IMR-90 (cell line): ENCODE results near the gene SMG5. TPM values are rescaled to one million over a fixed set of nuclear protein-coding genes. Genes with fewer than 3 reads are reported as not detected.

Experiments used
- ATAC-seq: fragments of 200-7000 bp; cut with Tn5 transposase; 2 replicates; pipeline ENCODE4 v1.9.1; 2020; ENCODE audit warnings: low read depth, mild to moderate bottlenecking, moderate library complexity
- BruUV-seq: library from RNA; stranded (reverse); fragments of 400-500 nt; replicated peaks from 2 replicates; lab custom pipeline; 2021; lab: Mats Ljungman, UMichigan
- CTCF ChIA-PET: fragments of 300-600 bp; formaldehyde crosslinking; extraction: SDS; loops from one replicate; lab custom pipeline; 2021; ENCODE audit warnings: antibody characterized with exemption; lab: Yijun Ruan, JAX
- POLR2A ChIA-PET: fragments of 300-600 bp; sonication (Branson Sonifier 250); formaldehyde crosslinking; loops from one replicate; lab custom pipeline; 2022; ENCODE audit warnings: antibody characterized with exemption; ENCODE audit not compliant: unreplicated experiment; lab: Charles Lee
- DNase-seq: peaks from one replicate; pipeline ENCODE4 v3.0.0; 2013
- H2AFZ ChIP-seq: replicated peaks from 2 replicates; pipeline ENCODE3; 2013; ENCODE audit warnings: low read length, mild to moderate bottlenecking; ENCODE audit not compliant: poor library complexity
- H2AK5ac ChIP-seq: 2 replicates; pipeline ENCODE4 v1.6.1; 2013; ENCODE audit warnings: low read depth, low read length, inconsistent platforms
- H2AK9ac ChIP-seq: replicated peaks from 2 replicates; pipeline ENCODE3; 2013; ENCODE audit warnings: mild to moderate bottlenecking, low read depth, low read length, moderate library complexity; ENCODE audit not compliant: poor library complexity
- H2BK120ac ChIP-seq: 2 replicates; pipeline ENCODE4 v1.6.1; 2013; ENCODE audit warnings: low read depth, low read length, inconsistent platforms
- H2BK15ac ChIP-seq: 3 replicates; pipeline ENCODE4 v1.6.1; 2013; ENCODE audit warnings: low read depth, low read length, inconsistent platforms
- H2BK20ac ChIP-seq: 2 replicates; pipeline ENCODE4 v1.6.1; 2013; ENCODE audit warnings: low read depth, mild to moderate bottlenecking, inconsistent platforms, low read length, moderate library complexity
- H2BK5ac ChIP-seq: 2 replicates; pipeline ENCODE4 v1.6.1; 2013; ENCODE audit warnings: mild to moderate bottlenecking, low read depth, low read length, inconsistent platforms; ENCODE audit not compliant: poor library complexity, severe bottlenecking
- H3K14ac ChIP-seq: replicated peaks from 2 replicates; pipeline ENCODE4 v1.6.1; 2013; ENCODE audit warnings: low read depth, low read length, inconsistent platforms
- H3K18ac ChIP-seq: 2 replicates; pipeline ENCODE4 v1.6.1; 2013; ENCODE audit warnings: low read depth, low read length, control low read depth
- H3K23ac ChIP-seq: 2 replicates; pipeline ENCODE4 v1.6.1; 2013; ENCODE audit warnings: low read depth, low read length, inconsistent platforms
- H3K27ac ChIP-seq: 2 replicates; pipeline ENCODE4 v1.5.1; 2013; ENCODE audit warnings: mild to moderate bottlenecking, control low read depth, low read length; ENCODE audit not compliant: insufficient read depth
- H3K27me3 ChIP-seq: 2 replicates; pipeline ENCODE4 v1.6.1; 2013; ENCODE audit warnings: low read length; ENCODE audit not compliant: control insufficient read depth, insufficient read depth
- H3K36me3 ChIP-seq: 2 replicates; pipeline ENCODE4 v1.6.1; 2013; ENCODE audit warnings: low read length, mixed read lengths; ENCODE audit not compliant: control insufficient read depth, insufficient read depth
- H3K4ac ChIP-seq: 2 replicates; pipeline ENCODE4 v1.6.1; 2013; ENCODE audit warnings: low read depth, low read length, inconsistent platforms
- H3K4me1 ChIP-seq: 2 replicates; pipeline ENCODE4 v1.6.1; 2013; ENCODE audit warnings: low read length, mixed read lengths; ENCODE audit not compliant: control insufficient read depth, insufficient read depth
- H3K4me2 ChIP-seq: 2 replicates; pipeline ENCODE4 v1.6.1; 2013; ENCODE audit warnings: low read depth, mild to moderate bottlenecking, control low read depth, low read length, moderate library complexity
- H3K4me3 ChIP-seq: 2 replicates; pipeline ENCODE4 v1.5.1; 2013; ENCODE audit warnings: low read depth, mild to moderate bottlenecking, control low read depth, low read length, moderate library complexity; ENCODE audit not compliant: insufficient read depth
- H3K56ac ChIP-seq: 2 replicates; pipeline ENCODE4 v1.6.1; 2013; ENCODE audit warnings: low read length, inconsistent platforms; ENCODE audit not compliant: insufficient read depth; ENCODE audit errors: extremely low read depth
- H3K79me1 ChIP-seq, 2 experiments: 2 replicates each; pipeline ENCODE4 v1.6.1; 2013; ENCODE audit warnings: low read length in 2 of 2, inconsistent platforms in 1 of 2, low read depth in 1 of 2
- H3K9ac ChIP-seq: 2 replicates; pipeline ENCODE4 v1.6.1; 2013; ENCODE audit warnings: low read depth, low read length, control low read depth
- H3K9me1 ChIP-seq: 2 replicates; pipeline ENCODE4 v1.6.1; 2013; ENCODE audit warnings: low read length, inconsistent platforms; ENCODE audit not compliant: insufficient read depth
- H3K9me3 ChIP-seq: 2 replicates; pipeline ENCODE4 v1.6.1; 2013; ENCODE audit warnings: low read length; ENCODE audit not compliant: control insufficient read depth, insufficient read depth
- H4K20me1 ChIP-seq: 2 replicates; pipeline ENCODE4 v1.6.1; 2013; ENCODE audit warnings: low read length, inconsistent platforms; ENCODE audit not compliant: insufficient read depth
- H4K5ac ChIP-seq: 2 replicates; pipeline ENCODE4 v1.6.1; 2013; ENCODE audit warnings: mild to moderate bottlenecking, low read depth, low read length, control low read depth
- H4K8ac ChIP-seq, 2 experiments: 2 replicates each; pipeline ENCODE4 v1.6.1; 2013; ENCODE audit warnings: low read depth in 2 of 2, low read length in 2 of 2, control low read depth in 1 of 2, inconsistent platforms in 1 of 2
- H4K91ac ChIP-seq: 2 replicates; pipeline ENCODE4 v1.6.1; 2013; ENCODE audit warnings: low read depth, low read length, inconsistent platforms; ENCODE audit not compliant: insufficient read depth
- BHLHE40 ChIP-seq: fragments of 150-350 bp; IDR thresholded peaks from 2 replicates; pipeline ENCODE4 v1.6.1; 2016; ENCODE audit warnings: mild to moderate bottlenecking, low read depth, low read length
- FOS ChIP-seq: fragments of 150-350 bp; IDR thresholded peaks from 2 replicates; pipeline ENCODE4 v1.6.1; 2016; ENCODE audit warnings: low read depth, low read length
- RCOR1 ChIP-seq: IDR thresholded peaks from 2 replicates; pipeline ENCODE4 v1.6.1; 2012; ENCODE audit warnings: mild to moderate bottlenecking, low read length, improper control_type of control experiment; ENCODE audit not compliant: insufficient replicate concordance
- WGBS, 2 experiments: methylation state at CpG; one replicate each; pipeline versions ENCODE4 v1.1.5 to v1.1.7; 2013; ENCODE audit warnings: missing lambda C conversion rate in 2 of 2; ENCODE audit not compliant: insufficient read length in 1 of 2; ENCODE audit errors: extremely low coverage in 2 of 2; 5-methylcytosine and 5-hydroxymethylcytosine counted together
- dilution Hi-C: fragments of 300-500 bp; cut with HindIII; formaldehyde crosslinking; loops from one replicate; pipeline ENCODE4 v1.14.3; 2018; ENCODE audit warnings: low sequenced_read_pairs; ENCODE audit not compliant: unreplicated experiment
- in situ Hi-C: fragments of 300-500 bp; cut with MboI; formaldehyde crosslinking; loops from 3 replicates; pipeline ENCODE4 v1.14.3; 2019; ENCODE audit warnings: low sequenced_read_pairs, inconsistent platforms, mixed read lengths
- intact Hi-C: fragments of 100-400 bp; cut with micrococcal nuclease; formaldehyde crosslinking; loops from 2 replicates; pipeline ENCODE4 v1.10.0; 2022
- polyA plus RNA-seq, 3 experiments: library from polyadenylated mRNA; depleted of rRNA; stranded (reverse); fragments of >200 nt; gene quantifications; 2 replicates each; pipeline ENCODE4 v1.2.3, GENCODE V29; 2012; ENCODE audit warnings: low replicate concordance in 1 of 3
- total RNA-seq: library from RNA; depleted of rRNA; stranded (reverse); fragments of >200 nt; gene quantifications from 2 replicates; pipeline ENCODE4 v1.2.3, GENCODE V29; 2012
- TF ChIP-seq, protein P1 (sequence below): conservative IDR thresholded peaks from 2 replicates; pipeline ENCODE4 v1.5.1; 2012; ENCODE audit warnings: mild to moderate bottlenecking, low read depth, low read length, improper control_type of control experiment

SMG5 gene
- total and polyA plus RNA-seq, 2 of the 4 experiments (the other 2 are of a cell fraction): 34.7 to 37.3 TPM

- H2AFZ ChIP-seq: no peak overlapping the region
- H3K18ac ChIP-seq: no peak overlapping the region
- H3K9me1 ChIP-seq: no peaks in the 10 kb centered on the region
- H3K9ac ChIP-seq: no peak overlapping the region
- no CpG with 5 or more reads among the region's 3 CpGs for WGBS, 2 experiments
- intact Hi-C loops (no loop called here), in situ Hi-C loops (no loop called here), dilution Hi-C loops (no loop called here)
- no peak overlapping the region for H3K14ac ChIP-seq
- no peak for DNase-seq
- H3K56ac ChIP-seq: no peak overlapping the region
- ATAC-seq: no peak
- H4K91ac ChIP-seq: no peak overlapping the region
- H2BK15ac ChIP-seq: no peak overlapping the region
- POLR2A ChIA-PET: interaction anchor here (0.6 kb wide), 1 partner anchor 262 kb away, joined by 3 read pairs; no protein-coding TSS in a partner anchor
- H3K23ac ChIP-seq: no peak overlapping the region
- H2AK5ac ChIP-seq: no peak overlapping the region
- H3K4me2 ChIP-seq: no peak overlapping the region
- H3K4ac ChIP-seq: no peak overlapping the region
- peaks cover 3% of the 10 kb centered on the region; the same call in 1 of the 2 replicates for H4K20me1 ChIP-seq
- H2BK5ac ChIP-seq: no peak overlapping the region
- H2BK20ac ChIP-seq: no peak overlapping the region
- H3K4me3 ChIP-seq: no peak overlapping the region
- H3K4me1 ChIP-seq: no peaks in the 10 kb centered on the region
- TF ChIP-seq BHLHE40 (no peak), RCOR1 (no peak), FOS (no peak)
- TF ChIP-seq, protein P1, sequence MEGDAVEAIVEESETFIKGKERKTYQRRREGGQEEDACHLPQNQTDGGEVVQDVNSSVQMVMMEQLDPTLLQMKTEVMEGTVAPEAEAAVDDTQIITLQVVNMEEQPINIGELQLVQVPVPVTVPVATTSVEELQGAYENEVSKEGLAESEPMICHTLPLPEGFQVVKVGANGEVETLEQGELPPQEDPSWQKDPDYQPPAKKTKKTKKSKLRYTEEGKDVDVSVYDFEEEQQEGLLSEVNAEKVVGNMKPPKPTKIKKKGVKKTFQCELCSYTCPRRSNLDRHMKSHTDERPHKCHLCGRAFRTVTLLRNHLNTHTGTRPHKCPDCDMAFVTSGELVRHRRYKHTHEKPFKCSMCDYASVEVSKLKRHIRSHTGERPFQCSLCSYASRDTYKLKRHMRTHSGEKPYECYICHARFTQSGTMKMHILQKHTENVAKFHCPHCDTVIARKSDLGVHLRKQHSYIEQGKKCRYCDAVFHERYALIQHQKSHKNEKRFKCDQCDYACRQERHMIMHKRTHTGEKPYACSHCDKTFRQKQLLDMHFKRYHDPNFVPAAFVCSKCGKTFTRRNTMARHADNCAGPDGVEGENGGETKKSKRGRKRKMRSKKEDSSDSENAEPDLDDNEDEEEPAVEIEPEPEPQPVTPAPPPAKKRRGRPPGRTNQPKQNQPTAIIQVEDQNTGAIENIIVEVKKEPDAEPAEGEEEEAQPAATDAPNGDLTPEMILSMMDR: no peak
- H2AK9ac ChIP-seq: no peak overlapping the region
- CTCF ChIA-PET: no interaction called here
- no peak overlapping the region for H4K8ac ChIP-seq
- H4K5ac ChIP-seq: no peak overlapping the region
- BruUV-seq: no TSS peak
- H3K27ac ChIP-seq: no peak overlapping the region
- H2BK120ac ChIP-seq: no peak overlapping the region
- H3K79me1 ChIP-seq: peaks cover 0 to 8% of the 10 kb centered on the region in 2 experiments; a peak in 2 of 4 replicates
- H3K36me3 ChIP-seq: peaks cover 58% of the 10 kb centered on the region
- no peaks in the 10 kb centered on the region for H3K9me3 ChIP-seq
- H3K27me3 ChIP-seq: no peaks in the 10 kb centered on the region
Measured at GRCh38 chr1:156251527-156251926, 31.1 kb downstream of the SMG5 start.
